OCI-LY7 (cell line): Measurements from ENCODE around the gene FSD2.

Experiments used
- CTCF ChIP-seq: fragments of 200-600 bp; sonication (generic); conservative IDR thresholded peaks from 2 replicates; pipeline ENCODE4 v1.5.1; 2014; ENCODE audit warnings: mild to moderate bottlenecking, antibody characterized with exemption, low read length, moderate library complexity, mixed read lengths
- EZH2phosphoT487 ChIP-seq: fragments of 200-600 bp; sonication (generic); IDR thresholded peaks from 2 replicates; pipeline ENCODE4 v1.6.1; 2018; ENCODE audit warnings: low read depth, borderline replicate concordance, mild to moderate bottlenecking, mixed run types, antibody characterized with exemption, low read length, moderate library complexity, mixed read lengths

- no peak for TF ChIP-seq CTCF
- TF ChIP-seq EZH2phosphoT487: no peak
Measured at GRCh38 chr15:82793737-82794136, 12.1 kb downstream of the FSD2 start.
